ENCODE results near the gene PLEKHO1. TPM values are rescaled to one million over a fixed set of nuclear protein-coding genes. Genes with fewer than 3 reads are reported as not detected.
"Not testable (repeated sequence)": the region's sequence is repeated elsewhere in the genome, so short reads cannot be mapped to it uniquely, and the experiment has no call there.

PLEKHO1 gene
- total RNA-seq, 1 donor from 2014 or later, result 26.4 TPM

- H3K27me3 Mint-ChIP-seq, result no peaks in the 10 kb centered on the region
- H3K4me1 Mint-ChIP-seq, result no peaks in the 10 kb centered on the region
- H3K36me3 Mint-ChIP-seq (ENCODE audit: low read depth), result peaks cover 10% of the 10 kb centered on the region
- H3K9me3 Mint-ChIP-seq, result no peaks in the 10 kb centered on the region
- DNase-seq, result no peak
- H3K27ac Mint-ChIP-seq, result no peak overlapping the region
- no peak overlapping the region for H3K4me3 Mint-ChIP-seq
- intact Hi-C loops (cut with micrococcal nuclease), result no loop called here
Measured at GRCh38 chr1:150134537-150134936, 15.2 kb upstream of the PLEKHO1 start.

GRCh38 chr1:150135400-150135799 lies 14.3 kb upstream of the PLEKHO1 start:
- intact Hi-C loops (cut with micrococcal nuclease); H3K4me1 Mint-ChIP-seq; H3K27ac Mint-ChIP-seq; H3K4me3 Mint-ChIP-seq; H3K27me3 Mint-ChIP-seq; H3K36me3 Mint-ChIP-seq (ENCODE audit: low read depth); H3K9me3 Mint-ChIP-seq; DNase-seq: not testable (repeated sequence)

- intact Hi-C loops (cut with micrococcal nuclease), result no loop called here
- Mint-ChIP-seq H3K27ac (no peak overlapping the region), H3K36me3 (ENCODE audit: low read depth) (peaks cover 9% of the 10 kb centered on the region), H3K4me3 (no peak overlapping the region), H3K9me3 (no peaks in the 10 kb centered on the region), H3K4me1 (peaks cover 5% of the 10 kb centered on the region), H3K27me3 (no peaks in the 10 kb centered on the region)
- DNase-seq, result no peak
Measured at GRCh38 chr1:150138044-150138443, 11.7 kb upstream of the PLEKHO1 start.

GRCh38 chr1:150141452-150141851 lies 8.3 kb upstream of the PLEKHO1 start:
- Mint-ChIP-seq H3K9me3 (no peaks in the 10 kb centered on the region), H3K27ac (no peak overlapping the region), H3K36me3 (ENCODE audit: low read depth) (peaks cover 8% of the 10 kb centered on the region), H3K4me1 (peaks cover 13% of the 10 kb centered on the region), H3K4me3 (no peak overlapping the region), H3K27me3 (peaks cover 2% of the 10 kb centered on the region)
- intact Hi-C loops (cut with micrococcal nuclease), result no loop called here
- DNase-seq, result no peak

- Mint-ChIP-seq H3K27me3 (peaks cover 8% of the 10 kb centered on the region), H3K36me3 (ENCODE audit: low read depth) (peaks cover 9% of the 10 kb centered on the region), H3K4me1 (peaks cover 19% of the 10 kb centered on the region), H3K4me3 (no peak overlapping the region), H3K27ac (no peak overlapping the region), H3K9me3 (no peaks in the 10 kb centered on the region)
- no peak for DNase-seq
- intact Hi-C loops (cut with micrococcal nuclease), result no loop called here
Measured at GRCh38 chr1:150142083-150142482, 7.6 kb upstream of the PLEKHO1 start.

GRCh38 chr1:150144606-150145005 lies 5.1 kb upstream of the PLEKHO1 start:
- Mint-ChIP-seq H3K27me3 (peaks cover 24% of the 10 kb centered on the region), H3K4me3 (no peak overlapping the region), H3K9me3 (no peaks in the 10 kb centered on the region), H3K36me3 (ENCODE audit: low read depth) (peaks cover 5% of the 10 kb centered on the region), H3K27ac (no peak overlapping the region), H3K4me1 (peaks cover 31% of the 10 kb centered on the region)
- no peak for DNase-seq
- intact Hi-C loops (cut with micrococcal nuclease), result no loop called here

GRCh38 chr1:150146016-150146415 lies 3.7 kb upstream of the PLEKHO1 start:
- intact Hi-C loops (cut with micrococcal nuclease); H3K36me3 Mint-ChIP-seq (ENCODE audit: low read depth); H3K27ac Mint-ChIP-seq; H3K4me3 Mint-ChIP-seq; H3K9me3 Mint-ChIP-seq; DNase-seq: not testable (repeated sequence)
- peaks cover 24% of the 10 kb centered on the region for H3K27me3 Mint-ChIP-seq
- peaks cover 31% of the 10 kb centered on the region for H3K4me1 Mint-ChIP-seq

- Mint-ChIP-seq H3K4me1 (peaks cover 38% of the 10 kb centered on the region), H3K4me3 (no peak overlapping the region)
Measured at GRCh38 chr1:150146849-150147542, 2.7 kb upstream of the PLEKHO1 start.

GRCh38 chr1:150148837-150149270 lies 862 bp upstream of the PLEKHO1 start:
- Mint-ChIP-seq H3K4me3 (peak overlapping the region; percentile 71), H3K27me3 (peaks cover 24% of the 10 kb centered on the region), H3K27ac (peak overlapping the region; percentile 73), H3K4me1 (peaks cover 50% of the 10 kb centered on the region), H3K36me3 (ENCODE audit: low read depth) (peaks cover 24% of the 10 kb centered on the region), H3K9me3 (no peaks in the 10 kb centered on the region)
- DNase-seq, result no peak
- intact Hi-C loops (cut with micrococcal nuclease), result loop anchor here (2.0 kb wide), 2 partner anchors 38 to 82 kb away; partner anchors contain the start of gene VPS45

More at GRCh38 chr1:150146849-150147542, 2.7 kb upstream of the PLEKHO1 start:
- H3K9me3 Mint-ChIP-seq, result no peaks in the 10 kb centered on the region
- peaks cover 15% of the 10 kb centered on the region for H3K36me3 Mint-ChIP-seq (ENCODE audit: low read depth)
- no peak for DNase-seq
- intact Hi-C loops (cut with micrococcal nuclease), result no loop called here
- H3K27ac Mint-ChIP-seq, result no peak overlapping the region
- H3K27me3 Mint-ChIP-seq, result peaks cover 24% of the 10 kb centered on the region

- peaks cover 37% of the 10 kb centered on the region for H3K36me3 Mint-ChIP-seq (ENCODE audit: low read depth)
- H3K4me3 Mint-ChIP-seq, result peak overlapping the region; percentile 91
- peak overlapping the region; percentile 87 for H3K27ac Mint-ChIP-seq
- intact Hi-C loops (cut with micrococcal nuclease), result no loop called here
- H3K27me3 Mint-ChIP-seq, result peaks cover 24% of the 10 kb centered on the region
- DNase-seq, result peak; percentile 74
- no peaks in the 10 kb centered on the region for H3K9me3 Mint-ChIP-seq
- peaks cover 49% of the 10 kb centered on the region for H3K4me1 Mint-ChIP-seq
Measured at GRCh38 chr1:150150133-150151021, 661 bp downstream of the PLEKHO1 start.

- H3K36me3 Mint-ChIP-seq (ENCODE audit: low read depth), result peaks cover 42% of the 10 kb centered on the region
- peak overlapping the region; percentile 87 for H3K27ac Mint-ChIP-seq
- H3K4me3 Mint-ChIP-seq, result peak overlapping the region; percentile 91
- peaks cover 21% of the 10 kb centered on the region for H3K27me3 Mint-ChIP-seq
- no peaks in the 10 kb centered on the region for H3K9me3 Mint-ChIP-seq
- DNase-seq, result peak; percentile 88
- intact Hi-C loops (cut with micrococcal nuclease), result no loop called here
- peaks cover 51% of the 10 kb centered on the region for H3K4me1 Mint-ChIP-seq
Measured at GRCh38 chr1:150151291-150152181, 1.8 kb downstream of the PLEKHO1 start.

GRCh38 chr1:150152182-150152536 lies 2.4 kb downstream of the PLEKHO1 start:
- peaks cover 46% of the 10 kb centered on the region for H3K4me1 Mint-ChIP-seq
- intact Hi-C loops (cut with micrococcal nuclease), result no loop called here
- H3K9me3 Mint-ChIP-seq, result no peaks in the 10 kb centered on the region
- no peak for DNase-seq
- H3K27ac Mint-ChIP-seq, result peak overlapping the region; percentile 87
- peak overlapping the region; percentile 91 for H3K4me3 Mint-ChIP-seq
- H3K36me3 Mint-ChIP-seq (ENCODE audit: low read depth), result peaks cover 48% of the 10 kb centered on the region
- peaks cover 15% of the 10 kb centered on the region for H3K27me3 Mint-ChIP-seq

- no peak overlapping the region for H3K27ac Mint-ChIP-seq
- peaks cover 9% of the 10 kb centered on the region for H3K27me3 Mint-ChIP-seq
- no peak for DNase-seq
- peaks cover 47% of the 10 kb centered on the region for H3K4me1 Mint-ChIP-seq
- peak overlapping the region; percentile 48 for H3K4me3 Mint-ChIP-seq
- no peaks in the 10 kb centered on the region for H3K9me3 Mint-ChIP-seq
- H3K36me3 Mint-ChIP-seq (ENCODE audit: low read depth), result peaks cover 54% of the 10 kb centered on the region
- intact Hi-C loops (cut with micrococcal nuclease), result no loop called here
Measured at GRCh38 chr1:150152772-150153456, 3.2 kb downstream of the PLEKHO1 start.
